A549 treated with ZK216348 at 1 μM for 4 hours (cell line): ENCODE measurements around the gene SUOX. TPM values are rescaled to one million over a fixed set of nuclear protein-coding genes. Genes with fewer than 3 reads are reported as not detected.

Source experiments
- total RNA-seq: library from RNA; stranded (reverse); fragments of 200-300 nt; extraction: Qiagen RNA extraction; gene quantifications from 5 replicates; pipeline ENCODE4 v1.2.3, GENCODE V29; 2022; ENCODE audit warnings: low read depth

Gene SUOX
- total RNA-seq, result 7.7 to 10.2 TPM (median 9.1 TPM) in 5 replicates

GRCh38 chr12:55996715-55997534, at the start of gene SUOX:
Gene SUOX, plus strand, starts transcription at chr12:55997276. Its CDS starts 4,946 bp downstream, at chr12:56002222.

DNA sequence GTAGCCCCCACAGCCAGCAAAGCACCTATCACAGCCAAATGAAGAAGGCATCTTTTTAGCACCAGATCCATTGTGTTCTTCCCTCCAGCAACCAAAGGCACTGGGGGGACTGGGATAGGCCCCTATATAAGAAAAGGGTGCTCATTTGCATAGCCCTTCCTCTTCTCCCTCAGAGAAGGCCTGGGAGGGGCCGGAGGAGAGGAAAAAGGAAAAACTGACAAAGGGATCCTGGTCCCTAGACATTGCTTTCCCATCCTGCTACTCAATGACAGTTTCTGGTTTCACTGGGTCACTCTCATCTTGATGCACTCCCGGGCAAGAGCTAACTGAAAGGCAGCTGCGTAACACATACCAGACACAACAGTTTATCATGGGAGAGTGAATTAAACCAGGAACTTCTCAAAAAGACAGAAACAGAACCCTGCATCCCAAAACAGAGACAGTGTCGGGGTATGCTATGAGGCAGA, 31.1 kb upstream of the SUOX start, which contains the start of gene PMEL:
Gene PMEL, minus strand, starts transcription at position 102 of the 467 bp plus-strand sequence. Its CDS starts 31 bp downstream, at position 71.

GRCh38 chr12:55966408-55967281, 30.4 kb upstream of the SUOX start, which contains the start of gene CDK2:
Gene CDK2, plus strand, starts transcription at chr12:55966830. Its CDS starts 179 bp downstream, at chr12:55967009.

GRCh38 chr12:55973599-55974307, 23.3 kb upstream of the SUOX start, which contains the start of gene RAB5B:
Gene RAB5B, plus strand, starts transcription at chr12:55974078. Its CDS starts 12,883 bp downstream, at chr12:55986961.

GRCh38 chr12:56020423-56021184, 23.5 kb downstream of the SUOX start, which contains the start of gene IKZF4:
Gene IKZF4, plus strand, starts transcription at chr12:56021043. Its CDS starts 451 bp downstream, at chr12:56021494.

GRCh38 chr12:56041552-56042429, 44.7 kb downstream of the SUOX start, which contains the start of gene RPS26:
Gene RPS26, plus strand, starts transcription at chr12:56041918. Its CDS starts 249 bp downstream, at chr12:56042167.

Other genes with a start within 250 kb of the SUOX start
- gene SARNP, start 179.6 kb upstream of the SUOX start, total RNA-seq, result 87.9 to 174 TPM (median 93.1 TPM) in 5 replicates
- gene ORMDL2, start 179.2 kb upstream of the SUOX start, total RNA-seq, result 77.5 to 103 TPM (median 99.1 TPM) in 5 replicates
- 19.9 to 25.3 TPM (median 23.0 TPM) in 5 replicates for gene DNAJC14, start 167.7 kb upstream of the SUOX start, total RNA-seq
- 0.14 to 0.61 TPM (median 0.28 TPM) in 5 replicates for gene MMP19, start 154.3 kb upstream of the SUOX start, total RNA-seq
- gene PYM1, start 69.4 kb upstream of the SUOX start, total RNA-seq, result 36.7 to 44.1 TPM (median 39.9 TPM) in 5 replicates
- gene DGKA, start 66.1 kb upstream of the SUOX start, total RNA-seq, result 13.8 to 21.2 TPM (median 19.1 TPM) in 5 replicates
- gene PMEL, start 31.2 kb upstream of the SUOX start, total RNA-seq, result 0.38 to 1.3 TPM (median 0.74 TPM) in 5 replicates
- gene CDK2, start 30.4 kb upstream of the SUOX start, total RNA-seq, result 48.3 to 60.3 TPM (median 53.6 TPM) in 5 replicates
- 26.3 to 38.7 TPM (median 35.1 TPM) in 5 replicates for gene RAB5B, start 23.2 kb upstream of the SUOX start, total RNA-seq
- gene IKZF4, start 23.8 kb downstream of the SUOX start, total RNA-seq, result 1.9 to 3.0 TPM (median 2.5 TPM) in 5 replicates
- gene RPS26, start 44.6 kb downstream of the SUOX start, total RNA-seq, result 598 to 732 TPM (median 664 TPM) in 5 replicates
- gene ERBB3, start 82.9 kb downstream of the SUOX start, total RNA-seq, result 1.0 to 3.4 TPM (median 1.7 TPM) in 5 replicates
- 290 to 341 TPM (median 318 TPM) in 5 replicates for gene PA2G4, start 107.3 kb downstream of the SUOX start, total RNA-seq
- 5,330 to 6,068 TPM (median 5,698 TPM) in 5 replicates for gene RPL41, start 119.4 kb downstream of the SUOX start, total RNA-seq
- 1.9 to 4.3 TPM (median 3.3 TPM) in 5 replicates for gene ZC3H10, start 121.0 kb downstream of the SUOX start, total RNA-seq
- 50.9 to 78.2 TPM (median 70.6 TPM) in 5 replicates for gene ESYT1, start 131.0 kb downstream of the SUOX start, total RNA-seq
- 70.2 to 85.1 TPM (median 77.2 TPM) in 5 replicates for gene MYL6B, start 155.3 kb downstream of the SUOX start, total RNA-seq
- gene MYL6, start 161.1 kb downstream of the SUOX start, total RNA-seq, result 2,092 to 3,261 TPM (median 2,304 TPM) in 5 replicates
- gene SMARCC2, start 192.2 kb downstream of the SUOX start, total RNA-seq, result 27.7 to 41.8 TPM (median 41.3 TPM) in 5 replicates
- gene RNF41, start 224.6 kb downstream of the SUOX start, total RNA-seq, result 22.5 to 29.2 TPM (median 24.2 TPM) in 5 replicates
- gene NABP2, start 227.1 kb downstream of the SUOX start, total RNA-seq, result 58.8 to 64.0 TPM (median 61.2 TPM) in 5 replicates
- 0.21 TPM in 1 of 5 replicates, not detected in the others for gene SLC39A5, start 232.8 kb downstream of the SUOX start, total RNA-seq